SK-N-MC (cell line): ENCODE measurements around the gene HOXC11.

Experiments
- EZH2 ChIP-seq: fragments of 200-600 bp; sonication (generic); IDR thresholded peaks from one replicate; pipeline ENCODE4 v1.6.1; 2017; ENCODE audit warnings: antibody characterized with exemption
- FOXP2 ChIP-seq: optimal IDR thresholded peaks from 2 replicates; pipeline ENCODE3; 2011; ENCODE audit warnings: mild to moderate bottlenecking, moderate library complexity; ENCODE audit not compliant: insufficient read depth; ENCODE audit errors: extremely low read length, control extremely low read depth
- POLR2AphosphoS5 ChIP-seq: IDR thresholded peaks from 2 replicates; pipeline ENCODE4 v1.6.1; 2012; ENCODE audit warnings: mild to moderate bottlenecking, low read depth, low read length, borderline replicate concordance

- no peak for TF ChIP-seq FOXP2
- no peak for TF ChIP-seq EZH2
- TF ChIP-seq POLR2AphosphoS5 = no peak
These were observed 53.9 kb downstream of the HOXC11 start for GRCh38 chr12:54026640-54027441.
